ENCODE data around the gene PFN3.
A peak's percentile ranks its signal among the peaks of the same experiment; 100 is the strongest.

Gene PFN3

GRCh38 chr5:177403102-177403791 is 2.8 kb upstream of the PFN3 start:
- peaks cover 42% of the 10 kb centered on the region for H3K4me1 ChIP-seq (ENCODE audit: control insufficient read depth, insufficient read depth, low read length)
- peak overlapping the region; percentile 38 to 74 for H3K4me3 ChIP-seq (ENCODE audit: low read length in 2 of 2)
- H3K27me3 ChIP-seq (ENCODE audit: control insufficient read depth in 1 of 2, insufficient read depth in 2 of 2, low read length in 2 of 2), result peaks cover 60 to 77% of the 10 kb centered on the region in 2 donors
- H3K9me3 ChIP-seq (ENCODE audit: control insufficient read depth in 2 of 2, low read length in 2 of 2), result no peaks in the 10 kb centered on the region
- H3K27ac ChIP-seq (ENCODE audit: low read length), result no peak overlapping the region
- H3K36me3 ChIP-seq (ENCODE audit: control insufficient read depth in 2 of 2, insufficient read depth in 2 of 2, low read length in 2 of 2), result no peaks in the 10 kb centered on the region
- H3K9ac ChIP-seq (ENCODE audit: low read length in 2 of 2), result no peak overlapping the region

- peaks cover 67 to 84% of the 10 kb centered on the region in 2 donors for H3K27me3 ChIP-seq (ENCODE audit: control insufficient read depth in 1 of 2, insufficient read depth in 2 of 2, low read length in 2 of 2)
- no peaks in the 10 kb centered on the region for H3K9me3 ChIP-seq (ENCODE audit: control insufficient read depth in 2 of 2, low read length in 2 of 2)
- no peak overlapping the region for H3K9ac ChIP-seq (ENCODE audit: low read length in 2 of 2)
- no peak overlapping the region for H3K27ac ChIP-seq (ENCODE audit: low read length)
- H3K4me1 ChIP-seq (ENCODE audit: control insufficient read depth, insufficient read depth, low read length), result peaks cover 42% of the 10 kb centered on the region
- no peaks in the 10 kb centered on the region for H3K36me3 ChIP-seq (ENCODE audit: control insufficient read depth in 2 of 2, insufficient read depth in 2 of 2, low read length in 2 of 2)
- H3K4me3 ChIP-seq (ENCODE audit: low read length in 2 of 2), result peak overlapping the region in 1 of 2 donors; percentile 8
Measured at GRCh38 chr5:177402271-177403043, 2.0 kb upstream of the PFN3 start.

- H3K36me3 ChIP-seq (ENCODE audit: control insufficient read depth in 2 of 2, insufficient read depth in 2 of 2, low read length in 2 of 2), result no peaks in the 10 kb centered on the region
Measured at GRCh38 chr5:177397875-177398390, 2.5 kb downstream of the PFN3 start.

GRCh38 chr5:177396807-177397206 is 3.7 kb downstream of the PFN3 start:
- Histone ChIP-seq H3K4me3 (ENCODE audit: low read length in 2 of 2) (no peak overlapping the region), H3K4me1 (ENCODE audit: control insufficient read depth, insufficient read depth, low read length) (peaks cover 10% of the 10 kb centered on the region), H3K27me3 (ENCODE audit: control insufficient read depth in 1 of 2, insufficient read depth in 2 of 2, low read length in 2 of 2) (peaks cover 43 to 56% of the 10 kb centered on the region in 2 donors)

More at GRCh38 chr5:177397875-177398390, 2.5 kb downstream of the PFN3 start:
- H3K27me3 ChIP-seq (ENCODE audit: control insufficient read depth in 1 of 2, insufficient read depth in 2 of 2, low read length in 2 of 2), result peaks cover 55 to 67% of the 10 kb centered on the region in 2 donors
- H3K9ac ChIP-seq (ENCODE audit: low read length in 2 of 2), result no peak overlapping the region
- H3K9me3 ChIP-seq (ENCODE audit: control insufficient read depth in 2 of 2, low read length in 2 of 2), result no peaks in the 10 kb centered on the region
- H3K4me1 ChIP-seq (ENCODE audit: control insufficient read depth, insufficient read depth, low read length), result peaks cover 20% of the 10 kb centered on the region
- H3K4me3 ChIP-seq (ENCODE audit: low read length in 2 of 2), result no peak overlapping the region
- no peak overlapping the region for H3K27ac ChIP-seq (ENCODE audit: low read length)

GRCh38 chr5:177396078-177396477 is 4.4 kb downstream of the PFN3 start:
- Histone ChIP-seq H3K9ac (ENCODE audit: low read length in 2 of 2) (no peak overlapping the region), H3K36me3 (ENCODE audit: control insufficient read depth in 2 of 2, insufficient read depth in 2 of 2, low read length in 2 of 2) (no peaks in the 10 kb centered on the region), H3K27ac (ENCODE audit: low read length) (no peak overlapping the region), H3K27me3 (ENCODE audit: control insufficient read depth in 1 of 2, insufficient read depth in 2 of 2, low read length in 2 of 2) (peaks cover 36 to 49% of the 10 kb centered on the region in 2 donors), H3K4me1 (ENCODE audit: control insufficient read depth, insufficient read depth, low read length) (peaks cover 10% of the 10 kb centered on the region), H3K9me3 (ENCODE audit: control insufficient read depth in 2 of 2, low read length in 2 of 2) (no peaks in the 10 kb centered on the region), H3K4me3 (ENCODE audit: low read length in 2 of 2) (no peak overlapping the region)

More at GRCh38 chr5:177396807-177397206, 3.7 kb downstream of the PFN3 start:
- Histone ChIP-seq H3K9me3 (ENCODE audit: control insufficient read depth in 2 of 2, low read length in 2 of 2) (no peaks in the 10 kb centered on the region), H3K27ac (ENCODE audit: low read length) (no peak overlapping the region), H3K36me3 (ENCODE audit: control insufficient read depth in 2 of 2, insufficient read depth in 2 of 2, low read length in 2 of 2) (no peaks in the 10 kb centered on the region), H3K9ac (ENCODE audit: low read length in 2 of 2) (no peak overlapping the region)

GRCh38 chr5:177393990-177394389 is 6.5 kb downstream of the PFN3 start:
- Histone ChIP-seq H3K27me3 (ENCODE audit: control insufficient read depth in 1 of 2, insufficient read depth in 2 of 2, low read length in 2 of 2) (peaks cover 27 to 28% of the 10 kb centered on the region in 2 donors), H3K9me3 (ENCODE audit: control insufficient read depth in 2 of 2, low read length in 2 of 2) (no peaks in the 10 kb centered on the region), H3K4me3 (ENCODE audit: low read length in 2 of 2) (no peak overlapping the region), H3K27ac (ENCODE audit: low read length) (no peak overlapping the region), H3K36me3 (ENCODE audit: control insufficient read depth in 2 of 2, insufficient read depth in 2 of 2, low read length in 2 of 2) (no peaks in the 10 kb centered on the region), H3K9ac (ENCODE audit: low read length in 2 of 2) (no peak overlapping the region), H3K4me1 (ENCODE audit: control insufficient read depth, insufficient read depth, low read length) (peaks cover 5% of the 10 kb centered on the region)

- Histone ChIP-seq H3K4me1 (ENCODE audit: control insufficient read depth, insufficient read depth, low read length) (peaks cover 5% of the 10 kb centered on the region), H3K36me3 (ENCODE audit: control insufficient read depth in 2 of 2, insufficient read depth in 2 of 2, low read length in 2 of 2) (no peaks in the 10 kb centered on the region), H3K4me3 (ENCODE audit: low read length in 2 of 2) (no peak overlapping the region), H3K27ac (ENCODE audit: low read length) (no peak overlapping the region), H3K9me3 (ENCODE audit: control insufficient read depth in 2 of 2, low read length in 2 of 2) (no peaks in the 10 kb centered on the region), H3K9ac (ENCODE audit: low read length in 2 of 2) (no peak overlapping the region), H3K27me3 (ENCODE audit: control insufficient read depth in 1 of 2, insufficient read depth in 2 of 2, low read length in 2 of 2) (peaks cover 20 to 21% of the 10 kb centered on the region in 2 donors)
Measured at GRCh38 chr5:177393206-177393765, 7.2 kb downstream of the PFN3 start.

- H3K27ac ChIP-seq (ENCODE audit: low read length), result no peak overlapping the region
- peaks cover 5% of the 10 kb centered on the region for H3K4me1 ChIP-seq (ENCODE audit: control insufficient read depth, insufficient read depth, low read length)
- H3K9me3 ChIP-seq (ENCODE audit: control insufficient read depth in 2 of 2, low read length in 2 of 2), result no peaks in the 10 kb centered on the region
- H3K4me3 ChIP-seq (ENCODE audit: low read length in 2 of 2), result no peak overlapping the region
- peaks cover 15% of the 10 kb centered on the region in 2 donors for H3K27me3 ChIP-seq (ENCODE audit: control insufficient read depth in 1 of 2, insufficient read depth in 2 of 2, low read length in 2 of 2)
- H3K36me3 ChIP-seq (ENCODE audit: control insufficient read depth in 2 of 2, insufficient read depth in 2 of 2, low read length in 2 of 2), result no peaks in the 10 kb centered on the region
- no peak overlapping the region for H3K9ac ChIP-seq (ENCODE audit: low read length in 2 of 2)
Measured at GRCh38 chr5:177392765-177393164, 7.7 kb downstream of the PFN3 start.

GRCh38 chr5:177390363-177391300 is 9.8 kb downstream of the PFN3 start:
- peaks cover 5% of the 10 kb centered on the region for H3K4me1 ChIP-seq (ENCODE audit: control insufficient read depth, insufficient read depth, low read length)
- H3K27ac ChIP-seq (ENCODE audit: low read length), result no peak overlapping the region
- no peak overlapping the region for H3K4me3 ChIP-seq (ENCODE audit: low read length in 2 of 2)
- H3K9ac ChIP-seq (ENCODE audit: low read length in 2 of 2), result no peak overlapping the region
- H3K27me3 ChIP-seq (ENCODE audit: control insufficient read depth in 1 of 2, insufficient read depth in 2 of 2, low read length in 2 of 2), result peaks cover 0 to 10% of the 10 kb centered on the region in 2 donors
- no peaks in the 10 kb centered on the region for H3K9me3 ChIP-seq (ENCODE audit: control insufficient read depth in 2 of 2, low read length in 2 of 2)
- H3K36me3 ChIP-seq (ENCODE audit: control insufficient read depth in 2 of 2, insufficient read depth in 2 of 2, low read length in 2 of 2), result no peaks in the 10 kb centered on the region
